ENCODE measurements around the gene FGF18.

GRCh38 chr5:171435908-171436307, 16.5 kb downstream of the FGF18 start:
- no peak for TF ChIP-seq CTCF (conservative IDR thresholded peaks at IDR 0.05)
- no peak for TF ChIP-seq EZH2 (IDR thresholded peaks at IDR 0.05; ENCODE audit: low read depth)
